Measurements from ENCODE around the gene PCDHA8. TPM values are rescaled to one million over a fixed set of nuclear protein-coding genes. Genes with fewer than 3 reads are reported as not detected.
"Not testable (repeated sequence)": the region's sequence is repeated elsewhere in the genome, so short reads cannot be mapped to it uniquely, and the experiment has no call there.

Gene PCDHA8
- total RNA-seq, 2 experiments from 2014 or later = not detected

DNA sequence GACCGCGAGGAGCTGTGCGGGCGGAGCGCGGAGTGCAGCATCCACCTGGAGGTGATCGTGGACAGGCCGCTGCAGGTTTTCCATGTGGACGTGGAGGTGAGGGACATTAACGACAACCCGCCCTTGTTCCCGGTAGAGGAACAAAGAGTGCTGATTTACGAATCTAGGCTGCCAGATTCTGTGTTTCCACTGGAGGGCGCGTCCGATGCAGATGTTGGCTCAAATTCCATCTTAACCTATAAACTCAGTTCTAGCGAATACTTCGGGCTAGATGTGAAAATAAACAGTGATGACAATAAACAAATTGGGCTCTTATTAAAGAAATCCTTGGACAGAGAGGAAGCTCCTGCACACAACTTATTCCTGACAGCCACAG lies 12.6 kb upstream of the PCDHA8 start:
- ChIA-PET POLR2A (no interaction called here), CTCF (no interaction called here)

GRCh38 chr5:140829511-140830501 lies 11.2 kb upstream of the PCDHA8 start:
- CTCF ChIA-PET, POLR2A ChIA-PET: not testable (repeated sequence)

GRCh38 chr5:140833993-140834392 lies 7.0 kb upstream of the PCDHA8 start, which contains the start of gene PCDHA7:
TSS of gene PCDHA7 (plus strand) at chr5:140834269. CDS start at chr5:140834384, 115 bp downstream.
- POLR2A ChIA-PET = no interaction called here
- CTCF ChIA-PET = no interaction called here

- POLR2A ChIA-PET = not testable (repeated sequence)
Measured at GRCh38 chr5:140834439-140835008, 6.5 kb upstream of the PCDHA8 start.

DNA sequence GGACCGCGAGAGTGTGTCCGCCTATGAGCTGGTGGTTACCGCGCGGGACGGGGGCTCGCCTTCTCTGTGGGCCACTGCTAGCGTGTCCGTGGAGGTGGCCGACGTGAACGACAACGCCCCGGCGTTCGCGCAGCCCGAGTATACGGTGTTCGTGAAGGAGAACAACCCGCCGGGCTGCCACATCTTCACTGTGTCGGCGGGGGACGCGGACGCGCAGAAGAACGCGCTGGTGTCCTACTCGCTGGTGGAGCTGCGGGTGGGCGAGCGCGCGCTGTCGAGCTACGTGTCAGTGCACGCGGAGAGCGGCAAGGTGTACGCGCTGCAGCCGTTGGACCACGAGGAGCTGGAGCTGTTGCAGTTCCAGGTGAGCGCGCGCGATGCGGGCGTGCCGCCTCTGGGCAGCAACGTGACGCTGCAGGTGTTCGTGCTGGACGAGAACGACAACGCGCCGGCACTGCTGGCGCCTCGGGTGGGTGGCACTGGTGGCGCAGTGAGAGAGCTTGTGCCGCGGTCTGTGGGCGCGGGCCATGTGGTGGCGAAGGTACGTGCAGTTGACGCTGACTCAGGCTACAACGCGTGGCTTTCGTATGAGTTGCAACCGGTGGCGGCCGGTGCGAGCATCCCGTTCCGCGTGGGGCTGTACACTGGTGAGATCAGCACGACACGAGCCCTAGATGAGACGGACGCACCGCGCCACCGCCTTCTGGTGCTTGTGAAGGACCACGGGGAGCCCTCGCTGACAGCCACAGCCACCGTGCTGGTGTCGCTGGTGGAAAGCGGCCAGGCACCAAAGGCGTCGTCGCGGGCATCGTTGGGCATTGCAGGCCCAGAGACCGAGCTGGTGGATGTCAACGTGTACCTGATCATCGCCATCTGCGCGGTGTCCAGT lies 5.1 kb upstream of the PCDHA8 start:
- CTCF ChIA-PET = no interaction called here
- POLR2A ChIA-PET = no interaction called here

More at GRCh38 chr5:140834439-140835008, 6.5 kb upstream of the PCDHA8 start:
- CTCF ChIA-PET = not testable (repeated sequence)

DNA sequence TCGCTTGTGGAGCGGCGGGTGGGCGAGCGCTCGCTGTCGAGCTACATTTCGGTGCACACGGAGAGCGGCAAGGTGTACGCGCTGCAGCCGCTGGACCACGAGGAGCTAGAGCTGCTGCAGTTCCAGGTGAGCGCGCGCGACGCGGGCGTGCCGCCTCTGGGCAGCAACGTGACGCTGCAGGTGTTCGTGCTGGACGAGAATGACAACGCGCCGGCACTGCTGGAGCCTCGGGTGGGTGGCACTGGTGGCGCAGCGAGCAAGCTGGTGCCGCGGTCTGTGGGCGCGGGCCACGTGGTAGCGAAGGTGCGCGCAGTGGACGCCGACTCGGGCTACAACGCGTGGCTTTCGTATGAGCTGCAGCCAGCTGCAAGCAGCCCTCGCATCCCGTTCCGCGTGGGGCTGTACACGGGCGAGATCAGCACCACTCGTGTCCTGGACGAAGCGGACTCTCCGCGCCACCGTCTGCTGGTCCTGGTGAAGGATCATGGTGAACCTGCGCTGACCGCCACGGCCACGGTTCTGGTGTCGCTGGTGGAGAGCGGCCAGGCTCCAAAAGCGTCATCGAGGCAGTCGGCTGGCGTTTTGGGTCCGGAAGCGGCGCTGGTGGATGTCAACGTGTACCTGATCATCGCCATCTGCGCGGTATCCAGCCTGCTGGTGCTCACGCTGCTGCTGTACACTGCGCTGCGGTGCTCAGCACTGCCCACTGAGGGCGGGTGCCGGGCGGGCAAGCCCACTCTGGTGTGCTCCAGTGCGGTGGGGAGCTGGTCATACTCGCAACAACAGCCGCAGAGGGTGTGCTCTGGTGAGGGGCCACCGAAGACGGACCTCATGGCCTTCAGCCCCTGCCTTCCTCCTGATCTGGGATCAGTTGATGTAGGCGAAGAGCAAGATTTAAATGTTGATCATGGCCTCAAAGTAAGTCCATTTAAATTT lies 2.1 kb downstream of the PCDHA8 start:
- POLR2A ChIA-PET = no interaction called here
- CTCF ChIA-PET = no interaction called here

DNA sequence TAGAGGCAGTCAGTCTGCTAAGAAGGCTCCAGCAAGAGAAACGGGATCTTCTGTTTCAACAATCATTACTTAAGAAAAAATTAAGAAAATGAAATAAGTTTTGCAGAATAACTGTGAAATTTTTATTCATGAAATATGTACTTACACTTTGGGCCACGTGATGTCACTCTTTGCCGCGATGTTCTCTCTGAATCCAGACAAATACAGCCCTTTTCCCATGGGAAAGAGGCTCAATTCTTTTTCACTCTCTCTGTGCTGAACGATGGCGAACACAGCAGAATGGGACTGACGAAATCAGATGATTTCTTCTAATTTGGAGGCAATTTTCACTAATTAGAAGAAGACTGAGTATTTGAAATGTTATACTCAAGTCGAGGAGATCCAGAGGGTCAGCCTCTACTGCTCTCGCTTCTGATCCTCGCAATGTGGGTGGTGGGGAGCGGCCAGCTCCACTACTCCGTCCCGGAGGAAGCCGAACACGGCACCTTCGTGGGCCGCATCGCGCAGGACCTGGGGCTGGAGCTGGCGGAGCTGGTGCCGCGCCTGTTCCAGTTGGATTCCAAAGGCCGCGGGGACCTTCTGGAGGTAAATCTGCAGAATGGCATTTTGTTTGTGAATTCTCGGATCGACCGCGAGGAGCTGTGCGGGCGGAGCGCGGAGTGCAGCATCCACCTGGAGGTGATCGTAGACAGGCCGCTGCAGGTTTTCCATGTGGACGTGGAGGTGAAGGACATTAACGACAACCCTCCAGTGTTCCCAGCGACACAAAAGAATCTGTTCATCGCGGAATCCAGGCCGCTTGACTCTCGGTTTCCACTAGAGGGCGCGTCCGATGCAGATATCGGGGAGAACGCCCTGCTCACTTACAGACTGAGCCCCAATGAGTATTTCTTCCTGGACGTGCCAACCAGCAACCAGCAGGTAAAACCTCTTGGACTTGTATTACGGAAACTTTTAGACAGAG lies 7.4 kb downstream of the PCDHA8 start, which contains the start of gene PCDHA9:
TSS of gene PCDHA9 (plus strand) at position 244 of the 964 bp plus-strand sequence. CDS start at position 358, 114 bp downstream.
- CTCF ChIA-PET = interaction anchor here (0.6 kb wide), 1 partner anchor 420 kb away, joined by 3 read pairs; no protein-coding TSS in a partner anchor
- POLR2A ChIA-PET = not testable (repeated sequence)

DNA sequence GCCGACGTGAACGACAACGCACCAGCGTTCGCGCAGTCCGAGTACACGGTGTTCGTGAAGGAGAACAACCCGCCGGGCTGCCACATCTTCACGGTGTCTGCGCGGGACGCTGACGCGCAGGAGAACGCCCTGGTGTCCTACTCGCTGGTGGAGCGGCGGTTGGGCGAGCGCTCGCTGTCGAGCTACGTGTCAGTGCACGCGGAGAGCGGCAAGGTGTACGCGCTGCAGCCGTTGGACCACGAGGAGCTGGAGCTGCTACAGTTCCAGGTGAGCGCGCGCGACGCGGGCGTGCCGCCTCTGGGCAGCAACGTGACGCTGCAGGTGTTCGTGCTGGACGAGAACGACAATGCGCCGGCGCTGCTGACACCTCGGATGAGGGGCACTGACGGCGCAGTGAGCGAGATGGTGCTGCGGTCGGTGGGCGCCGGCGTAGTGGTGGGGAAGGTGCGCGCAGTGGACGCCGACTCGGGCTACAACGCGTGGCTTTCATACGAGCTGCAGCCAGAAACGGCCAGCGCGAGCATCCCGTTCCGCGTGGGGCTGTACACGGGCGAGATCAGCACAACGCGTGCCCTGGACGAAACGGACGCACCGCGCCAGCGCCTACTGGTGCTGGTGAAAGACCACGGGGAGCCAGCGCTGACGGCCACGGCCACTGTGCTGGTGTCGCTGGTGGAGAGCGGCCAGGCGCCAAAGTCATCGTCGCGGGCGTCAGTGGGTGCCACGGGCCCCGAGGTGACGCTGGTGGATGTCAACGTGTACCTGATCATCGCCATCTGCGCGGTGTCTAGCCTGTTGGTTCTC lies 9.0 kb downstream of the PCDHA8 start:
- POLR2A ChIA-PET, CTCF ChIA-PET: not testable (repeated sequence)

- CTCF ChIA-PET = interaction anchor here (1.1 kb wide), 1 partner anchor 565 kb away, joined by 3 read pairs; the partner anchor contains the start of gene PCDHGA11
- POLR2A ChIA-PET = no interaction called here
Measured at GRCh38 chr5:140855772-140856674, 15.0 kb downstream of the PCDHA8 start, which contains the start of gene PCDHA10. TSS of gene PCDHA10 (plus strand) at chr5:140855897. CDS start at chr5:140856049, 152 bp downstream.

GRCh38 chr5:140857177-140857986 lies 16.4 kb downstream of the PCDHA8 start:
- CTCF ChIA-PET = no interaction called here
- POLR2A ChIA-PET = no interaction called here

DNA sequence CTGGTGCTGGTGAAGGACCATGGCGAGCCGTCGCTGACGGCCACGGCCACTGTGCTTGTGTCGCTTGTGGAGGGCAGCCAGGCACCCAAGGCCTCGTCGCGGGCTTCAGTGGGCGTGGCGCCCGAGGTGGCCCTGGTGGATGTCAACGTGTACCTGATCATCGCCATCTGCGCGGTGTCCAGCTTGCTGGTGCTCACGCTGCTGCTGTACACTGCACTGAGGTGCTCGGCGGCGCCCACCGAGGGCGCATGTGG lies 16.9 kb downstream of the PCDHA8 start:
- CTCF ChIA-PET = no interaction called here
- POLR2A ChIA-PET = no interaction called here

DNA sequence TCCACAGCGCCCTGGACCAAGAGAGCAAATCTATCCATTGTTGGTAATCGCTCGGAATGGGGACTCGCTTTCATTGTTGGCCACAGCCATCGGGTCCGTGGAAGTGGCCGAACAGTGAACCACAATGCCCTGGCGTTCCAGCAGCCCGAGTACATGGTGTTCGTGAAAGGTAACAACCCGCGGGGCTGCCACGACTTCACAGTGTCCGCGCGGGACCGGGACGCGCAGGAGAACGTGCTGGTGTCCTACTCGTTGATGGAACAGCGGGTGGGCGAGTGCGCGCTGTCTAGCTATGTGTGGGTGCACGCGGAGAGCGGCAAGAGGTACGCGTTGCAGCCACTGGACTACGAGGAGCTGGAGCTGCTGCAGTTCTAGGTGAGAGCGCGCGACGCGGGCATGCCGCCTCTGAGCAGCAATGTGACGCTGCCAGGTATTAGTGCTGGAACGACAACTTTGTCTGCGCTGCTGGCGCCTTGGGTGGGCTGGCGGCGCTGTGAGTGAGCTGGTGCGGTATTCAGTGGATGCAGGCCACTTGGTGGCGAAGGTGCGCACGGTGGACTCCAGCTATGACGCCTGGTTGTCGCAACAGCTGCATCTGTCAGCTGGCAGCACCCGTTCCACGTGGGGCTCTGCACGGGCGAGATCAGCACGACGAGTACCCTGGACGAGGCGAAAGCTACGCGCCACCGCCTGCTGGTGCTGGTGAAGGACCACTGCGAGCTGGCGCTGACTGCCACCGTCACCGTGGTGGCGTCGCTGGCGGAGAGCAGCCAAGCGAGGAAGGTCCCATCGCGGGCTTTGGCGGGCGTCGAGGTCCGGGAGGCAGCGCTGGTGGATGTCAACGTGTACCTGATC lies 21.7 kb downstream of the PCDHA8 start:
- CTCF ChIA-PET = no interaction called here
- POLR2A ChIA-PET = no interaction called here

DNA sequence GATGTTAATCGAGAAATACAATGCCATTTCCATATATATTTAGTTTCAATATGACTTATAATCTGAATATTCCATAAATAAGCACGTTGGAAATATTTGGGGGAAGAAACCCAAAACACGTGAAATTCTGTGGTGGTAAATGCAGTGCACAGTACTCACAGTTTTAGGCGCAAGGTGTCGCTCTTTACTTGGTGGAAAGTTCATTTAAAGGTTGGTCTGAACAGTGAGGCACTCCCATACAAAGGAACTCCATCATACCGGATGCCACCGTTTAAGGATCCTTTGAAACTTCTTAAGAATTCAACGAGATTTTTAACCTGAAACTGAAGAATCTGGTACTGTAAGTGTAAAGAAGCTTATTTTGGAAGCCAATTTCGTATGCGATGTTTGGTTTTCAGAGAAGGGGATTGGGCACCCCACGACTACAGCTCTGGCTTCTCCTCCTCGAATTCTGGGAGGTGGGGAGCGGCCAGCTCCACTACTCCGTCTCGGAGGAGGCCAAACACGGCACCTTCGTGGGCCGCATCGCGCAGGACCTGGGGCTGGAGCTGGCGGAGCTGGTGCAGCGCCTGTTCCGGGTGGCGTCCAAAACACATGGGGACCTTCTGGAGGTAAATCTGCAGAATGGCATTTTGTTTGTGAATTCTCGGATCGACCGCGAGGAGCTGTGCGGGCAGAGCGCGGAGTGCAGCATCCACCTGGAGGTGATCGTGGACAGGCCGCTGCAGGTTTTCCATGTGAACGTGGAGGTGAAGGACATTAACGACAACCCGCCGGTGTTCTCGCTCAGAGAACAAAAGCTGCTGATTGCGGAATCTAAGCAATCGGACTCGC lies 28.0 kb downstream of the PCDHA8 start, which contains the start of gene PCDHA11:
TSS of gene PCDHA11 (plus strand) at position 237 of the 834 bp plus-strand sequence. CDS start at position 384, 147 bp downstream.
- POLR2A ChIA-PET = no interaction called here
- CTCF ChIA-PET = no interaction called here

DNA sequence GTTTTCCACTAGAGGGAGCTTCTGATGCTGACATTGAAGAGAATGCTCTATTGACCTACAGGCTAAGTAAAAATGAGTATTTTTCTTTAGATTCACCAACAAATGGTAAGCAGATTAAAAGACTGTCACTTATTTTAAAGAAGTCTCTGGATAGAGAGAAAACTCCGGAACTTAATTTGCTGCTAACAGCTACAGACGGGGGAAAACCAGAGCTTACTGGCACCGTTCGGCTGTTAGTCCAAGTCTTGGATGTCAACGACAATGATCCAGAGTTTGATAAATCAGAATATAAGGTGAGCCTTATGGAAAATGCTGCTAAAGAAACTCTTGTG lies 28.5 kb downstream of the PCDHA8 start:
- CTCF ChIA-PET = no interaction called here
- POLR2A ChIA-PET = no interaction called here

Measured in activated CD8-positive, alpha-beta memory T cell treated with anti-CD3 and anti-CD28 coated beads for 36 hours (primary cell).